Activated CD8-positive, alpha-beta memory T cell treated with anti-CD3 and anti-CD28 coated beads for 4 hours (primary cell): ENCODE data around the gene B3GALNT1.
"Not testable (repeated sequence)": the region's sequence is repeated elsewhere in the genome, so short reads cannot be mapped to it uniquely, and the experiment has no call there.

Experiments used
- DNase-seq, 2 donors: peaks; one replicate each; pipeline ENCODE4 v3.0.0-alpha.2; 2020; ENCODE audit warnings: low read depth in 2 of 2

The B3GALNT1 gene

DNA sequence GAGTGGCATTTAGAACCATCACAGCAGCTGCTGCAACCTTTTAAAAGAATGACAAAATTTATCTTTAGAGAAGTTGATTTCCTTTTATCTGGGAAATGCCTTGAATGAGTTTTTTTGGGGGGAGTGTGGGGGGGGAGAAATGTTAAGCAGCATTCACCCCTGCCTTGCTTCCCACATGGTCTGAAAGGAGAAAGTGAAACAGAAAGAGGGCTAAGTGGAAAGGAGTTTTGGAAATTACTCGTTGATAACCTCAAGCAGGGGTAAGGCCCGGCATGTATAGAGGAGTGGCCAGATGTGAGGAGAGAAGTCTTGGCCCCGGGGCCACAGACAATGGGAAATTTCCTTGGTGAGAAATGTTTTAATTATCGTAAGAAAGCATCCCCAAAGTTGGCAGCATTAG lies 23.5 kb downstream of the B3GALNT1 start:
- DNase-seq = no peak

DNA sequence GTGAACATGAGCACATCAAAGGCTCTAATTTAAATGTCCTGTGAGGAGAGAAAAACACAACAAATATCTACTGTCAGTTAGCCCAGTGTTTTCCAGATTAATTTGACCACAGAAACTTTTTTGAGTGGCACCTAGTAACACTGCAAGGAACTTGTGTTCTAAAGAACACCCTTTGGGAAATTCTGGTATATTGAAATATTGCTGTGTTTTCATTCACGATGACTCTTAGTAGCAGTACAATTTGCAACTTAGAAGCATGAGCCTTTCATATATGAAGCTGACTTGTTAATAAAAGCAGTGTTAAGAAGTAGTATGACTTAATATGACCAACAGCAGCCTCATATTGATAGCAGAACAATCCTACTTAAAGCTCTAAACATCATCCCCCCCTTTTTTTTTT lies 32.0 kb downstream of the B3GALNT1 start:
- no peak for DNase-seq

DNA sequence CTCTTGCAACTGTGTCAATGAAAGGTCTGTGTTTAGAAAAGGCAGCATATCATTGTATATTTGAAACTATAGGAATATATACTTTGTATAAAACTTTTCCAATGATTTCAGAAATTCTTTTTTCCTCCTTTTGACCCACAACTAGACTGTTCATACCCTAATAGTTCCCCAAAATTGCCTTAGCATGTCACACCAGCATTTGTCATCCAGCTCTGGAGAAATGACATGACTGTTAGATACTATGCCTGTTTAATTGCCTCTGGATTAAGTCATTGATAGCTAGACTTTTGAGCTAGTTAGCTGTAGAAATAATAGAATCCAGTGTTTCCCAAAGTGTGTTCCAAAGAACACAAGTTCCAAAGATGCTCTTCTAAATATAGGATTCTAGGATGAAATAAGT lies 32.4 kb downstream of the B3GALNT1 start:
- no peak for DNase-seq

DNA sequence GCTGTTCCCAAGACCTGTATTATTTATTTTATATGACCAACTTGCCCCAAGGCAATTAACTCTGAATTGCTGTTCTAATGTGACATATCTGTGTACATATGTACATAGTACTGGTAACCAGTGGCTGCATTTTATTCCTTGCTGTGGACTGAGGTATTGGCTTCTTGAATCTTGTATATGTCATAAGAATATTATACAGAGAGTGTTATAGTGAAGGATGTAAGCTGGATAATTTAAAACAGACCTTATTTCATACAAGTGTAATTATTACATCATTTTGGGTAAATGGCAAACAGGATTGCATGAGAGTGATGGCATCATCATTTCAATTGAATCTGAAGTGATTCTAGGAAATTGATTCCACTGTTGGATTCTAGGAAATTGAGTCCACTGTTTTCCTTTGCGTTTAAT lies 32.9 kb downstream of the B3GALNT1 start:
- no peak for DNase-seq

DNA sequence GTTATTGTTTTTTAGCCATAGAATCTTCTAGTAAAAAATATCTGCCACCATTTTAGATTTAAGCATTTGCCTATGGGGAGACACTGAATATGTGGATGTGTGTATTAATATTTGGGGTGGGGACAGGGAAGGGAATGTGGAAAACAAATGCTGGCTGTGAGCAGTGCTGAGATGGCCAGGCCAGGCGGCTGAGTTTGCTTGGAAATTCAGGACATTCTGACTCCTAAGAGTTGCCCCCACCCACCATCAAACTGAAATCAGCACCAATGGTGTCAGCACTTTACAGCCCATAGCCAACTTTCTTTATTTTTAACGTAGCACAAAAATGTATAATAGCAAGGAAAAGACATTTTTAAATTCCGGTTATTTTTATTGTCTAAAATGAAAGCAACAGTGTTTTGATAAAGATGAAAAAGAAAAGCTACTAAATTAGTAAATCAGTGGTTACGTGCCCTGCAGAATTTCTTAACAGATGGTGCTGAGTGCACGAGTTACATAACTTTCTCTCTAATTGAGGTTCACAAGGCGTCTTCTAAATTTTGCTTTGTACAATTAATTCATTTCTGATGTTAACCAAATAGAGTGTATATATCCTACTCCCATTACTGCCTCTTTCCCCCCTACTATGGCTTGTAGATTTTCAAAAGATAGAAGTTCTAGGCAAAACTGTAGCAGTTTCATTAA lies 34.0 kb downstream of the B3GALNT1 start:
- DNase-seq = no peak

DNA sequence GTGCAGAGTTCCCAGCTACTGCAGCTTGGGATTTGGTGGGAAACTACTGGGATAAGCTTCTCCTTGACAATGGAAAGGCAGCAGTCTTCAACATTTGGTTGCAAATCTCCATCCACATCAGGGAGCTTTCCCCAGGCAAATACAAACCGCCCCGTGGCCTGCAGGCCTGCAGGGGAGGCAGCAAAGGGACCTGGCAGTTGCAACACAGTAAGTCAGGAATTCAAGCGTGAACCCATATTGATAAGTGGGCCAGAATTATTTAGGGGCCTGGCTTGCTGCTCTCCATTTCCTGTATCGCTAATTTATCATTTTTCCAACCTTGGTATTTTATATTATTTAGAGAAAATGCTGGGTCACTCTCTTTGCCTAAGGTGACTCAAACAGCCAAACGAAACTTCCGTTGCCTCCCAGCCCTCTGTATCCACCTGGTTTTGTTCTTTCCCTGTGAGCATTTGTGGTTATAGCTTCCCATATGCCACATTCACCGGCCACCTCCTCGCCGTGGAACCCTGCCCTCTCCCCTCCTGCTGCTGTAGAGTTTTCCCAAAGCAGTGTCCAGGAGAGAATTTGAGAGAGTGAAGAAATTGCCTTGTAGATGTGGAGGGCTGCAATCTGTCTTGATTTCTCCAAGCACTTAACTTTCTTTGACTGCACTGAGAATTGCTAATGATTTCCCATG lies 34.8 kb downstream of the B3GALNT1 start:
- no peak for DNase-seq

DNA sequence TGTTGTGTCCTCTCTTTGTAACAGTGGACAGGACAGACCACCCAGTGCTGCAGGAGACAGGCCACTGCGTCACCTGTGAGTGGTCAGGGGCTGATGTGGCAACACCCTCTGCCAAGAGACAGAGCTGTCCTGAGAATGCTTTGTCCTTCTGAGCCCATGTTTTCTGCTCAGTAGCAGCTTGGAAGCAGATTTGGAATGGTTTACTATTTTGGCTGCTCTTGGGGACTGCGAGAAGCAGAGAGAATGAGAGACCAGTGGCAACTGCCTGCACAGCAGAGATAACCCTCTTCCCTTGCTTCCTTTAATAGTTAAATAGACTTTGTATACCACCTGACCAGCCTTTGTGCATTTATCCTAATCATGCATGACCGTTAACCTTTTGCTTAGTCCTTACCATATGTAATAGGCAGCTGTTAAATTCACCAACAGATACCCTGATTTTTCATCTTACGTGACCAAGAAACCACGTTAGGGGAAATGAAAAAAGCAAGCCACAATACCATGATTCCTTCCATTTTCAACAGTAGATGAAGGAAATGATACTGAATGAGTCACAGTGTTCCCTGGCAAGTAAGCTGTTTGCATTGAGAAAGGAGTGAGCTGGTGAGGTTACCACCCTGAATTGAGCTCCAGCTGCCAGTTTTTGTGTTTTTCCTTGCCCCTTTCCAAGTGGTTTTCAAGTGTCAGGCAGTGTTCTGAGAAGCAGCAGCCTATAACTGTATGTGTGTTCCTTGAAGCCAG lies 35.5 kb downstream of the B3GALNT1 start:
- no peak for DNase-seq

DNA sequence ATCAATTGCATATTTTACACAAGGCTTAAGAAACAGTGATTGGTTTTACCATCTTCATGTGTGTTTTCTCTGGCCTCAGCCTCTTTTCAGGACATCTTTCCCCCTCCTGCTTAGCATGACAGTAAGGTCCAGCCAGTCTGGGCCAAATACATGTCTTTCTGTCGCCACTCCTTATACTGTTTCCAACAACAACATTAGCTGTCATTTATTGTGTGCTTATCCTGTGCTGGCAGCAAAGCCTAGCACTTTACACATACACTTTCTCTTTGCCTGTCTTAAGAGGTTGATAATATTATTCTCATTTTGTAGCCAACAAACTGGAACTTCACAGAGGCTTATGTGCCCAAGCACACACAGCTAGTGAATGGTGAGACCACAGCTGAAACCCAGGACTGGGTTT lies 37.8 kb downstream of the B3GALNT1 start:
- no peak for DNase-seq

DNA sequence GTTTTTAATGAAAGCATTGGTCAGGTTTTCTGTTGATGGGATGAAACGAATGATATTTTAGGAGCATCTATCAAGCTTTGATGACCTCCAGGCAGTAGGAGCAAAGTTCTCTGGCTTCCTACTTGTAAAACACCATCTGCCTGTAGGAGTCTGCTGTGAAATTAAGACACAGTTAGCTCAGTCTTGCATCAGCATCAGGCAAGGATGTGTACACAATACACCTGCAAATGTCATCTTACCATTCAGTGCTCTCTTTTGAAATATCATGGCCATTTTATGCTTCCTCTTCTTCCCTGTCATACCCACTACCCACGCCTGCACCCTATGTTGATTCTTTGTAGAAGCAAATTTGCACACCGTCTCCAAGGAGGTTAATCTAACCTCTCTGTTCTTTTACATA lies 38.2 kb downstream of the B3GALNT1 start:
- no peak for DNase-seq

DNA sequence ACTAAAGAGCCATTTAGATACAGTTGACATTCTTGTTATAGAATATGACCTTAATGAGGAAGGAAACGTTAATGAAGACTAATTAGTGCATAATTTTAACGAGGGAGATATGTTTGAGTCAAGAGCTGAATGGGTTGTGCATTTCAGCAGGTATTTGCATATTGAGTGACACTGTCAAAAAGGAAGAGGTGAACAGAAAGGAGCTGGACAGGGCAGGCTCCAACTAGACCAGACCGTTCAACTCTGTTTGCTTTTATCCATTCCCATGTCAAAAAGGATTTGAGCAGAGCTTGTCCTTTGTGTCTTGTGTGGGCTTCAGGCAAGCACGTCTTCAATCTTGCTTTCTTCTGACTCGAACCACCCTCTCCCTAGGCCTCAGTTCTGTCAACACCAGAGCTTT lies 40.7 kb downstream of the B3GALNT1 start:
- no peak for DNase-seq

DNA sequence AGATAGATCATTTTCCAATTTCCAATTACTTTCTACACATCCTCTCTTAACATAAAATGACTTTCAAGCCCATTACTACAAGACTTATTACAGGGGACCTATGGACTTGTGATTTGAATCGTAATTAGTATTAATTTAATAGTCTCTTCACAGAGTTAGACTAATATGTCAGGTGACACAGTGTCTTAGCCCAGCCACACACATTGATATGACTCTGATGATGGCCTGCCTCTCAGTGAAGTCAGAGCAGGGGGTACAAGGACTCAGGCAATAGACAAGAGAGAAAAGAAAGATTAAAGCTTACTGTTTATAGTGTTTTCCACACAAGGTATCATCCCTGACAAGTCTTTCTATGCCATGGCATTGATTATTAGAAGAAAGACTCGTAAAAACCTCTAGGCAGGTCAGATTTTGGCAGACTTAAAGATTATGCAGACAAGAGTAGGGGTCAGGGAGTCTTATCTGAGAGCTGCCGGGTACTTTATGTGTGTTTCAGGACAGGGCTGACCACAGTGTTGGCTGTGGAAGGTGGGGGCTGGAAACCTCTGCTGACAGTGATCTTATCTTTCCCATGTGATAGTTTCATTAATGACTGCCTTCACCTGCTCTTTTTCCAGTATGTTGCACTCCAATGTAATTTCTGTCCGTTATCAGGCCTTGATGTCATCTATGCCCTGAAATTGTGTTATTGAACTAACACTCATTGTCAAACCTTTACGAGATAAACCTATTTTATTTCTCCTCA lies 50.1 kb downstream of the B3GALNT1 start:
- DNase-seq = no peak

DNA sequence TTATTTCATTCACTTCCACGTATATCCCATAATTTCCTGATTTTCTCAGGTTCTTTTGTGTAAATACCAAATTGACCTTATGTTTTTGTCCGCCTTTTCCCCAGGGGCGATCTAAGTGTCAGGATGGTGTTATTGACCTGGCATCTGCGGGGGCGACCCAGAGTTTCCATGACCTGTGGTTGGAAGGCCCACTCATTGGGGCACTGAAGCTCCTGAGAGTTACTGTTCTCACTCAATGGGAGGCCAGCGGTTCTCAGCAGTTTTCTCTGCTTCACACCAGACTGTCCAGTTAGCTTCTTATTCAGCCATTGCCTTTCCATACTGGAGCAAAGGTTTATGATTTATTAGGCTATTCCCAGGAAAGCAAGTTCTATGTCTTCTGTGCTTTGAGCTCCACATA lies 53.3 kb downstream of the B3GALNT1 start:
- DNase-seq = no peak

DNA sequence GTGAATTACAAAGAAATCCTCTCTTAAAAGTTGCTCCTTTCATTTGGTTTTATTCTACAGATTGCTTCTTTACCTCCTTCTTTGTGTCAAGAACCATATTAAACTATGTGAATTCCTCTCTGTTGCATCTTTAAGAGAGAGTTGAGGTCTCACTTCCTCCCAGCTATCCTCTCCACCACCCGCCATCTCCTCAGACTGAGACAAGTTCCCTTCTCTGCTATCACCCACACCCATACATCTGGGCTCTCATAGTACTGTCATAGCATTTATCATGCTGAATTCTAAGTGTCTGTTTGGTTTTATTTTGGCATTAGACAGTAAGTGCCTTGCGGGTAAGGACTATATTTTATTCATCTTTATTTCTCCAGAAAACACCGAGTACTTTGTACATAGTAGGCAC lies 54.2 kb downstream of the B3GALNT1 start:
- DNase-seq = no peak

DNA sequence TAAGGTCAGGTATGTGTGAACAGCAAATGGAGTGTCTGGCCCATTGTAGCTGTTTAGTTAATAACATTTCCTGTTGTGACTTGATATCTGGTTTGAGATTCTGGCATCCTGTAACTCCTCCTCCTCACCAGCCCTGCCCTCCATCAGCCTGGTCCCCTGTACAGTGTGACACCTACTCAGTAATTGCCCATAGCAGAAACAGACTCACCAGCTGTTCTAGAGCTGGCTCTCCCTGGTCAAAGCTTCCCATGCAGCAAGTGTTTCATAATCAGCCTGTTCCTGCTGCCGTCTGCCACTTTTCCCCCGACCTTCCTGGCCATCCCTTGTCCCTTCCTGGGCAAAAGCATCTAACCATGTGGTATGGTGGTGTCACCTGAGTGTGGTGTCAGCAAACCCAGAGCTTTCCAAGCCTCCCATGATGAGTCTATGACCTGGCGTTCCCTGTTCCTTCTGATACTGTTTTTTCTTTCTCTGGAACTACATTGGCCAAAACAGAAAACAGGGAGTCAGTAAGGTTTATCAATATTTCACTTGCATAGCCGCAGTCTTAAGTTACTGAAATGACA lies 55.4 kb downstream of the B3GALNT1 start:
- no peak for DNase-seq

DNA sequence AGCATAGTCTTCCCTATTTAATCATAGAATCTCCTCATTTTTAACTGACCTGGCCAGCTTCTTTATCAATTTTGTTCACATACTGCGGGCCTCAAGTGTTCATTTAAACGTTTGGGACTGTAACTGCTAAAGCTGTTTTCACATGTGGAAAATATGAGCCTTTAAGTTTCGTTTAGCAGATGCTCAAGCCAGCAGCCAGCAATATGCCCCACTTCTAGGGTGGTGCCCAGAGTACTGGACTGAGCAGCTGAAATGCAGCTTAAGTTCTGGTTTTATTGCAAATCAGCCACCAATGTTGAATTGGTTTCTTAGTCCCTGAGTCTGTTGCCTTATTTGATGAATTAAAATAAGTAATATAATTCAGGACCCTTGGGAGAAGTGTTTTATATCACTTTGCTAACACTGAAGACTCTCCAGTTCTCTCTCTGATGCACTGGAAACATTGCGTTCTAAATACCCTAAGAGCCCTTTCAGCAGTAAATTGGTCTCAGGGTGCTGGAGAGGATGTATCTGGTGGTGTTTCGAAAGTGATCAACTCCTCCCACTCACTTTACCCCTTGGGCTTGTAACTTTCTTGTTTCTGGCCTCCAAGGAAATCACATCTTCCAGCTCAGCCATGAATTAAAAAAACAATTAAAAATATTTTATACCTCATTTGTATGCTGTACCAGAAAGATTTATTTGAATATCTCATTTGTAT lies 61.7 kb downstream of the B3GALNT1 start:
- DNase-seq = no peak

DNA sequence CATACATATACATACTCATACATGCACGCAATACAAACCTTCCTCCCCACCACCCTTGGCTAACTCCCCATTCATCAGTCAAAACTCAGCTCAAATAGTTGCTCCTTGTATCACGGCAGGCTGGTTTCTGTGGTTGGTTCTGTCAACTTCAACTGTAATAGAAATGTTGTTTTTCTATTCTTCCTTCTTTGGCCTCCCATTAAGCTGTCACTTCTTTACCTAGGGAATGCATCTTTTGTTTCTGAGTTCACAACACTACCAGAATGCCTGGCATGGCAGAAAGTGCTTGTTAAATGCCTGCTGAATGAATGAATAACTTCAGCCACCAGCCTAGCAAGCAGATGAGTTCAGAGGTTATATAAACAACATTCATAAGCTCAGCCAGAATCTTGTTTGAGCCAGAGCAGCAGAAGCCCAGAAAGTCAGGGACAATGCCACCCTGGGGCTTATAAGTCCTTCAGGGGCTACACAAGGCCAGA lies 63.1 kb downstream of the B3GALNT1 start:
- no peak for DNase-seq

DNA sequence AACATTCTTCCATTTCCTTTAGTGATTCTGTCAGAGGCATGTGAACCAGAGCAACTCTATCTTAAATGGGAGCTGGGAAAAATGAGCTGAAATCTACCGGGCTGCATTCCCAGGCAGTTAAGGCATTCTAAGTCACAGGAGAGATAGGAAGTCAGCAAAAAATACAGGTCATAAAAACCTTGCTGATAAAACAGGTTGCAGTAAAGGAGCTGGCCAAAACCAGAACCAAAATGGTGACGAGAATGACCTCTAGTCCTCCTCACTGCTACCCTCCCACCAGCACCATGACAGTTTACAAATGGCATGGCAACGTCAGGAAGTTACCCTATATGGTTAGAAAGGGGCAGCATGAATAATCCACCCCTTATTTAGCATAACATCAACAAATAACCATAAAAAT lies 66.4 kb downstream of the B3GALNT1 start:
- no peak for DNase-seq

DNA sequence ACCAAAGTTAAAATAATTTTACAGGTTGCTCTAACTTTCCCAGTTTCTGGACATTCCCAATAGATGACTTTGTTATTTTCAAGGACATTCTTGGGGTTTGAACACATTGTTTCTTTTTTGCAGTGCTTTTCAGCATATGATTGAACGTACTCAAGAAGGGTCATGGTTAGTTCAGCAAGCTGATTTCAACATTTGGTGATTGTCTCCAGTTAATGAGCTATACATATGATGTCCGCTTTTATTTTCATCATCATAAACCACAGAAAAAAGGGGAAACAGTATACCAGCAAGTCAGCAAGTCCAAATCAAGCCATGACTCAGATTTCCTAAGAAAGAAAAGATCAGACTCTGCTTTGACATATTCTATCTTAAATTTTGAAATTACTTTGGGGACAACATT lies 69.4 kb downstream of the B3GALNT1 start:
- no peak for DNase-seq

DNA sequence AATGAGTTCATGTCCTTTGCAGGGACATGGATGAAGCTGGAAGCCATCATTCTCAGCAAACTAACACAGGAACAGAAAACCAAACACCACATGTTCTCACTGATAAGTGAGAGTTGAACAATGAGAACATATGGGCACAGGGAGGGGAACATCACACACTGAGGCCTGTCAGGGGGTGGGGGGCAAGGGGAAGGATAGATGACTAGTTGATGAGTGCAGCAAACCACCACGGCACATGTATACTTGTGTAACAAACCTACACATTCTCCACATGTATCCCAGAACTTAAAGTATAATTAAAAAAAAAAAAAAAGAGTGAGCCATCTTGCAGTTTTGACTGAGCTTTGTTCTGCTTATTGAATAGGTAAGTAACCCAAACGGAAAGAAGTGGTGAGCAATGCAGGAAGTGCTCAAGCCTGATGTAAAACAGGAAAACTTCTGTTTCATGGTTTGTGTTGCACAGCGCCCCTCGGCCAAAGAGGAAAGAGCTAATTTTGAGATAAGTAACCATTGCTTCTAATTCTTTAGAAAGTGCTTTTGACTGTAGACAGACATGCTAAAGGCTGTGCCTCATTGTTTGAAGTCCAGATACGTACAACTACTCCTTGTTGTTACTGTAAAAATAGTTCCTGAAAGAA lies 70.1 kb downstream of the B3GALNT1 start:
- DNase-seq = not testable (repeated sequence)
